Embryonic facial prominence (tissue), 1 donor: Measurements from ENCODE around the gene EFNA5.

ENCODE experiments used
- DNase-seq: peaks from one replicate; pipeline ENCODE4 v3.0.0-alpha.2; 2016; ENCODE audit errors: extremely low spot score

The EFNA5 gene

GRCh38 chr5:107545486-107545885 lies 125.3 kb downstream of the EFNA5 start:
- no peak for DNase-seq

- no peak for DNase-seq
Measured at GRCh38 chr5:107544967-107545366, 125.8 kb downstream of the EFNA5 start.

- DNase-seq: no peak
Measured at GRCh38 chr5:107544476-107544875, 126.3 kb downstream of the EFNA5 start.

- no peak for DNase-seq
Measured at GRCh38 chr5:107543868-107544267, 126.9 kb downstream of the EFNA5 start.

GRCh38 chr5:107542831-107543231 lies 127.9 kb downstream of the EFNA5 start:
- no peak for DNase-seq

- no peak for DNase-seq
Measured at GRCh38 chr5:107542428-107542827, 128.3 kb downstream of the EFNA5 start.

- DNase-seq: no peak
Measured at GRCh38 chr5:107541400-107541799, 129.3 kb downstream of the EFNA5 start.

GRCh38 chr5:107539726-107540330 lies 130.9 kb downstream of the EFNA5 start:
- no peak for DNase-seq

GRCh38 chr5:107538805-107539445 lies 131.8 kb downstream of the EFNA5 start:
- DNase-seq: no peak

GRCh38 chr5:107538331-107538730 lies 132.4 kb downstream of the EFNA5 start:
- no peak for DNase-seq

- DNase-seq: no peak
Measured at GRCh38 chr5:107535849-107536248, 134.9 kb downstream of the EFNA5 start.

- DNase-seq: no peak
Measured at GRCh38 chr5:107533910-107534876, 136.5 kb downstream of the EFNA5 start.

GRCh38 chr5:107532916-107533315 lies 137.8 kb downstream of the EFNA5 start:
- DNase-seq: no peak

GRCh38 chr5:107532169-107532878 lies 138.4 kb downstream of the EFNA5 start:
- no peak for DNase-seq

GRCh38 chr5:107531308-107531707 lies 139.4 kb downstream of the EFNA5 start:
- DNase-seq: no peak

- no peak for DNase-seq
Measured at GRCh38 chr5:107529618-107530017, 141.1 kb downstream of the EFNA5 start.

- no peak for DNase-seq
Measured at GRCh38 chr5:107526270-107526937, 144.3 kb downstream of the EFNA5 start.

- DNase-seq: no peak
Measured at GRCh38 chr5:107524111-107524510, 146.6 kb downstream of the EFNA5 start.

- DNase-seq: no peak
Measured at GRCh38 chr5:107523029-107523680, 147.6 kb downstream of the EFNA5 start.

GRCh38 chr5:107522456-107522855 lies 148.3 kb downstream of the EFNA5 start:
- no peak for DNase-seq

GRCh38 chr5:107519900-107520354 lies 150.8 kb downstream of the EFNA5 start:
- DNase-seq: no peak
